ENCODE measurements around the gene MAD2L1BP.
A peak's percentile ranks its signal among the peaks of the same experiment; 100 is the strongest.

DNA sequence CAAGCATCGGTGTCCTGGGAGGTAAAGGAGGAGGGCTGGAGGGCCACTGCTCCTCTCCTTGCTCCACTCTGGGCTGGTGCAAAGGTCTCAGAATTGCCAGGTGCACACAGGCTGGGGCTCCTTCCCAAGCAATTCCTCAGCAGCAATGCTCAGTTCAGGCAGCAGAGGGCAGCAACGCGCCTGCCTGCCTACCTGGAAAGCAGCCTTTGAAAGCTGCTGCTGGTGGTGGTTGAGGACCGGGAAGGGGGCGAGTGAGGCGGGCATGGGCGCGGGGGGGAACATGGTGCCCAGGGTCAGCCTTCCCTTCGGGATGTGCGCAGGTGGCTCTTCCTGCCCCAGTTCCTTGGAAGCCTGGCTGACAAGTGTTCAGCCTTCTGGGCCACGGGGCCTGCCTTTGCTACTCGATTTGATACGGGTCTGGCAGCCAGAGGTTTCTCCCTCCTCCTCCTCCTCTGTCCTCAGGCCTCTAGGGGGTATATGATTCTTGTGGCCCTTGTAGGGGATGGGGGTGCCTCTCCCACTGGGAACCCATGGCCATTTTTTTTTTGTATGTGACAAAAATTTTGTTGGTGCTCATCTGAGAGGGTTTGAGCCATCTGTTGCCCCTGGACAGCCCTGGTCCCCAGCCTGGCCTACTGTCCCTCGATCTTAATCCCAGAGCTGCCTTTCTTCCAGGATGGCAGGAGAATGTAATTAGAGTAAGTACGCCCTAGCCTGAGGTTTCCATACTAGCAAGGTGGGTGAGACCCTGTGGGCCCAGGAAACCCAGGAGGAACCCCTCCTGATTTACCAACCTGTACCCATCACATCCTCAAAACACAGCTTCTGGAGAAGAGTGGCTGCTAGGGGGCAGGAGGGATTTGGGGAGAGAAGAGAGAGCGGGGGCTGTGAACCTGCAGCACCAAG, 31.9 kb downstream of the MAD2L1BP start:
- TF ChIP-seq CTCF (IDR thresholded peaks at IDR 0.05), result peak; percentile 90 to 97 (median 94)
- no peak for TF ChIP-seq POLR2A (IDR thresholded peaks at IDR 0.05)
- peak in 1 of 2 donors; percentile 29 for TF ChIP-seq EP300 (IDR thresholded peaks at IDR 0.05)
